Measurements from ENCODE around the gene ZRANB3. TPM values are rescaled to one million over a fixed set of nuclear protein-coding genes. Genes with fewer than 3 reads are reported as not detected.
"Not testable (repeated sequence)": the region's sequence is repeated elsewhere in the genome, so short reads cannot be mapped to it uniquely, and the experiment has no call there.

ZRANB3 gene
- total RNA-seq, 1 experiment from 2014 or later: 16.3 TPM

DNA sequence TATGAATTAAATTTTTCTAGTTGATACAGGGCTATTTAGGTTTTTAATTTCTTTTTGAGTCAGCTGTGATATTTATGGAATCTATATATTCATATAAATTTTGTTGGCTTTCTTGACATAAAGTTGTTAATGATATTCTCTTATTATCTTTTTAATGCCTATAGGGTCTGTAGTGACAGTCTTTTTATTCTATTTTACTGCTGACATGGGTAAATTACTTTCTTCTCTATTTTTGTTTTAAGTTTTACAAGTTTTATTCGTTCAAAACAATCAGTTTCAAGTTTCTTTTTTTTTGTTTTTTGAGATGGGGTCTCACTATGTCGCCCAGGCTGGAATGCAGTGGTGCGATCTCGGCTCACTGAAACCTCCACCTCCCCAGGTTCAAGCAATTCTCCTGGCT lies 226.3 kb downstream of the ZRANB3 start:
- Mint-ChIP-seq H3K4me3 (ENCODE audit: unreplicated experiment) (no peak overlapping the region), H3K9me3 (ENCODE audit: unreplicated experiment) (peaks cover 11% of the 10 kb centered on the region), H3K36me3 (ENCODE audit: insufficient read depth, unreplicated experiment) (peaks cover 5% of the 10 kb centered on the region), H3K27me3 (ENCODE audit: insufficient read depth, unreplicated experiment) (no peaks in the 10 kb centered on the region), H3K4me1 (ENCODE audit: insufficient read depth, unreplicated experiment) (no peaks in the 10 kb centered on the region), H3K27ac (ENCODE audit: low read depth, unreplicated experiment) (no peak overlapping the region)
- ChIA-PET CTCF (interaction anchor here (0.6 kb wide), 1 partner anchor 300 kb away, joined by 3 read pairs; no protein-coding TSS in a partner anchor), POLR2A (no interaction called here)
- TF ChIP-seq, protein P1, sequence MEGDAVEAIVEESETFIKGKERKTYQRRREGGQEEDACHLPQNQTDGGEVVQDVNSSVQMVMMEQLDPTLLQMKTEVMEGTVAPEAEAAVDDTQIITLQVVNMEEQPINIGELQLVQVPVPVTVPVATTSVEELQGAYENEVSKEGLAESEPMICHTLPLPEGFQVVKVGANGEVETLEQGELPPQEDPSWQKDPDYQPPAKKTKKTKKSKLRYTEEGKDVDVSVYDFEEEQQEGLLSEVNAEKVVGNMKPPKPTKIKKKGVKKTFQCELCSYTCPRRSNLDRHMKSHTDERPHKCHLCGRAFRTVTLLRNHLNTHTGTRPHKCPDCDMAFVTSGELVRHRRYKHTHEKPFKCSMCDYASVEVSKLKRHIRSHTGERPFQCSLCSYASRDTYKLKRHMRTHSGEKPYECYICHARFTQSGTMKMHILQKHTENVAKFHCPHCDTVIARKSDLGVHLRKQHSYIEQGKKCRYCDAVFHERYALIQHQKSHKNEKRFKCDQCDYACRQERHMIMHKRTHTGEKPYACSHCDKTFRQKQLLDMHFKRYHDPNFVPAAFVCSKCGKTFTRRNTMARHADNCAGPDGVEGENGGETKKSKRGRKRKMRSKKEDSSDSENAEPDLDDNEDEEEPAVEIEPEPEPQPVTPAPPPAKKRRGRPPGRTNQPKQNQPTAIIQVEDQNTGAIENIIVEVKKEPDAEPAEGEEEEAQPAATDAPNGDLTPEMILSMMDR (IDR thresholded peaks at IDR 0.05; ENCODE audit: unreplicated experiment): no peak
- intact Hi-C loops (cut with micrococcal nuclease): no loop called here
- BruUV-seq (replicated peaks): no TSS peak
- no peak for DNase-seq (ENCODE audit: unreplicated experiment)

DNA sequence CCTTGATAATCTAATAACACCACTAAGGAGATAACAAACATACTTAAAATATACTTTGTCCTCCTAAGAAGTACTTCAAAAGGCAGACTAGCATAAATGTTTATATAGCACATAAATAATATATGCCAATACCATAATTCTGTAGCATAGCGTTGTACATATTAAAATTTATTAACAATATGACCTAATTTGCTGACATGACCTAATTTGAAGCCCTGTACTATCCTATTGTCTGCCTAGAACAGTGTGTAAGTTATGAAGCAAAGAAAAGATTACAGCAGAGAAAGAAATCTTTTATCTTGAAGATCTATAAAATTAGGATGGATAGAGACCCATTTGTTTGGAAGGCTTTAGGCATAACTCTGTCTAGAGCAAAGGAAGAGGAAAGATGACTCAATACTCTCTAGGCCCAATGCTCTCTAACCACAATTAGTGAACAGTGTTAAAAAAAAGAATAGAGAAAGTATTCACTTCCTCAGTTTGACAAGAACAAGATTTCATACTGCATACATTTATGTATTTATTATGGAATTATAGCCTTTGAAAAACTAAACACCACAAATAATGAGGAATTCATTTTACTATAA lies 231.3 kb downstream of the ZRANB3 start:
- no peak for DNase-seq (ENCODE audit: unreplicated experiment)
- intact Hi-C loops (cut with micrococcal nuclease): no loop called here
- Mint-ChIP-seq H3K36me3 (ENCODE audit: insufficient read depth, unreplicated experiment) (no peaks in the 10 kb centered on the region), H3K27ac (ENCODE audit: low read depth, unreplicated experiment) (no peak overlapping the region), H3K27me3 (ENCODE audit: insufficient read depth, unreplicated experiment) (no peaks in the 10 kb centered on the region), H3K4me1 (ENCODE audit: insufficient read depth, unreplicated experiment) (no peaks in the 10 kb centered on the region), H3K9me3 (ENCODE audit: unreplicated experiment) (peaks cover 8% of the 10 kb centered on the region), H3K4me3 (ENCODE audit: unreplicated experiment) (no peak overlapping the region)
- TF ChIP-seq, protein P1 (IDR thresholded peaks at IDR 0.05; ENCODE audit: unreplicated experiment): no peak
- ChIA-PET CTCF (no interaction called here), POLR2A (no interaction called here)
- BruUV-seq (replicated peaks): no TSS peak

DNA sequence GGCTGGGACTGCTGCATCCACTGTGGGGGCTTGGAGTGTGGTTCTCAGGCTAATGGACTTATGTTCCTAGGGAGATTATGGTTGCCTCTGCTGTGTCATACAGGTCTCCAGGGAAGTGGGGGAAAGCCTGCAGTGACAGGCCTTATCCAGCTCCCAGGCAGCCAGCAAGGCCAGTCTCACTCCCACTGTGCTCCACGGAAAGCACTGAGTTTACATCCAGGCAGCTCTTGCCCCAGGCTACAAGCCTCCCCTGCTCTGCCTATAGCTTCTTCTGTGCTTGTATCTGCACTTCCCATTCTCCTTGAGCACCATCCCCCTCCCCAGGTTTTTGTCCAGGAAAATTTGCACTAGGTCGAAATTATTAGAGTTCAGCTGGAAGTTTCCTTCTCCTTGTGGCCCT lies 231.9 kb downstream of the ZRANB3 start:
- BruUV-seq (replicated peaks): no TSS peak
- Mint-ChIP-seq H3K27ac (ENCODE audit: low read depth, unreplicated experiment) (no peak overlapping the region), H3K9me3 (ENCODE audit: unreplicated experiment) (peaks cover 14% of the 10 kb centered on the region), H3K27me3 (ENCODE audit: insufficient read depth, unreplicated experiment) (no peaks in the 10 kb centered on the region), H3K4me1 (ENCODE audit: insufficient read depth, unreplicated experiment) (no peaks in the 10 kb centered on the region), H3K4me3 (ENCODE audit: unreplicated experiment) (no peak overlapping the region), H3K36me3 (ENCODE audit: insufficient read depth, unreplicated experiment) (no peaks in the 10 kb centered on the region)
- ChIA-PET POLR2A (no interaction called here), CTCF (no interaction called here)
- intact Hi-C loops (cut with micrococcal nuclease): no loop called here
- TF ChIP-seq, protein P1 (IDR thresholded peaks at IDR 0.05; ENCODE audit: unreplicated experiment): no peak
- DNase-seq (ENCODE audit: unreplicated experiment): no peak

DNA sequence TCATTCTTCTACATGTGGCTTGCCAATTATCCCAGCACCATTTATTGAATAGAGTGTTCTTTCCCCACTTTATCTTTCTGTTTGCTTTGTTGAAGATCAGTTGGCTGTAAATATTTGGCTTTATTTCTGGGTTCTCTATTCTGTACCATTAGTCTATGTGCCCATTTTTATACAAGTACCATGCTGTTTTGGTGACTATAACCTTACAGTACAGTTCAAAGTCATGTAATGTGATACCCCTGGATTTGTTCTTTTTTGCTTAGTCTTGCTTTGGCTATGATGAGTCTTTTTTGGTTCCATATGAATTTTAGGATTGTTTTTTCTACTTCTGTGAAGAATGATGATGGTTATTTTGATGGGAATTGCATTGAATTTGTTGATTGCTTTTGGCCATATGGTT lies 243.9 kb downstream of the ZRANB3 start:
- POLR2A ChIA-PET; H3K27ac Mint-ChIP-seq (ENCODE audit: low read depth, unreplicated experiment); BruUV-seq (replicated peaks); H3K9me3 Mint-ChIP-seq (ENCODE audit: unreplicated experiment); CTCF ChIA-PET; H3K4me1 Mint-ChIP-seq (ENCODE audit: insufficient read depth, unreplicated experiment); intact Hi-C loops (cut with micrococcal nuclease); H3K27me3 Mint-ChIP-seq (ENCODE audit: insufficient read depth, unreplicated experiment); H3K4me3 Mint-ChIP-seq (ENCODE audit: unreplicated experiment); DNase-seq (ENCODE audit: unreplicated experiment); H3K36me3 Mint-ChIP-seq (ENCODE audit: insufficient read depth, unreplicated experiment): not testable (repeated sequence)

DNA sequence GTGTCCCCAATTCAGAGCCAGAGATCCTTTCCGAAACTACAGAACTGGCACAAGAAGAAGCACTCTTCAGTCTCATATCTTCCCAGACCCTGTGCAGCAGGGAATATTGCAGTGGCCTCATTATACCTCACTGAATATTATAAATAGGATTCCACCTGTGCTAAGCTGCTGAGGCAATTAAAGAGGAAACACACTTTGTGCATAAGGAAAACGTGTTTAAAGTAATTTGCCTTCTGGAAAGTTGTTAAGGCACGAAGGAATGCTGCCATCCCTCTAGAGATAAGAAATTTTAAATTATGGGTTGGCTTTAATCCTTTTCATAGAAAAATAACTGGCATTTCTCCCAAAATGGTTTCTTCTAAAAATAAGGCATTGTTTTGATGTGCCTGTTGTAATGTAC lies 245.6 kb downstream of the ZRANB3 start:
- no TSS peak for BruUV-seq (replicated peaks)
- Mint-ChIP-seq H3K9me3 (ENCODE audit: unreplicated experiment) (peaks cover 10% of the 10 kb centered on the region), H3K27me3 (ENCODE audit: insufficient read depth, unreplicated experiment) (no peaks in the 10 kb centered on the region), H3K27ac (ENCODE audit: low read depth, unreplicated experiment) (no peak overlapping the region), H3K36me3 (ENCODE audit: insufficient read depth, unreplicated experiment) (peaks cover 8% of the 10 kb centered on the region), H3K4me1 (ENCODE audit: insufficient read depth, unreplicated experiment) (no peaks in the 10 kb centered on the region), H3K4me3 (ENCODE audit: unreplicated experiment) (no peak overlapping the region)
- POLR2A ChIA-PET: no interaction called here
- TF ChIP-seq, protein P1 (IDR thresholded peaks at IDR 0.05; ENCODE audit: unreplicated experiment): no peak
- CTCF ChIA-PET: no interaction called here
- no peak for DNase-seq (ENCODE audit: unreplicated experiment)
- intact Hi-C loops (cut with micrococcal nuclease): no loop called here

Data from MCF 10A (cell line).